Measurements from ENCODE around the gene CRACR2A.

DNA sequence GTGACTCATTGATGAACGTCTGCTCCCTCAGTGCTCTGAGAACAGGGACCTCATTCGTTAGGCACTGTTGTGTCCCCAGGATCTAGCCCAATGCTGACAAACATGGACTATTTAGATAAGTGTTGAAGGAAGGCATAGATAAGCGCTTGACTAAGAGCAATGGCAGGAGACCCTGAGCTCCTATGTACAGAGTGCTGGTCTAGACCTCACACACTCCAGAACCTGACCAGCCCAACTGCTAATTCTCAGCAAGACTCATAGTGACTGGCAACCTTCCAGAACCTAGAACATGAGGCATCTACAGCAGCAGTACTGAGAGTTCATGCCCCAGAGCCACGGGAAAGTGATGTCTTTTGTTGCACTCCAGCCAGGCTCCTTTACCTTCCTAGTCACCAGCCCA lies 69.2 kb downstream of the CRACR2A start:
- TF ChIP-seq SIN3A (IDR thresholded peaks at IDR 0.05; ENCODE audit: borderline replicate concordance, insufficient read depth, low read length), result no peak
- no peak for TF ChIP-seq POLR2AphosphoS5 (IDR thresholded peaks at IDR 0.05; ENCODE audit: low read depth, low read length)
- TF ChIP-seq, protein P1, sequence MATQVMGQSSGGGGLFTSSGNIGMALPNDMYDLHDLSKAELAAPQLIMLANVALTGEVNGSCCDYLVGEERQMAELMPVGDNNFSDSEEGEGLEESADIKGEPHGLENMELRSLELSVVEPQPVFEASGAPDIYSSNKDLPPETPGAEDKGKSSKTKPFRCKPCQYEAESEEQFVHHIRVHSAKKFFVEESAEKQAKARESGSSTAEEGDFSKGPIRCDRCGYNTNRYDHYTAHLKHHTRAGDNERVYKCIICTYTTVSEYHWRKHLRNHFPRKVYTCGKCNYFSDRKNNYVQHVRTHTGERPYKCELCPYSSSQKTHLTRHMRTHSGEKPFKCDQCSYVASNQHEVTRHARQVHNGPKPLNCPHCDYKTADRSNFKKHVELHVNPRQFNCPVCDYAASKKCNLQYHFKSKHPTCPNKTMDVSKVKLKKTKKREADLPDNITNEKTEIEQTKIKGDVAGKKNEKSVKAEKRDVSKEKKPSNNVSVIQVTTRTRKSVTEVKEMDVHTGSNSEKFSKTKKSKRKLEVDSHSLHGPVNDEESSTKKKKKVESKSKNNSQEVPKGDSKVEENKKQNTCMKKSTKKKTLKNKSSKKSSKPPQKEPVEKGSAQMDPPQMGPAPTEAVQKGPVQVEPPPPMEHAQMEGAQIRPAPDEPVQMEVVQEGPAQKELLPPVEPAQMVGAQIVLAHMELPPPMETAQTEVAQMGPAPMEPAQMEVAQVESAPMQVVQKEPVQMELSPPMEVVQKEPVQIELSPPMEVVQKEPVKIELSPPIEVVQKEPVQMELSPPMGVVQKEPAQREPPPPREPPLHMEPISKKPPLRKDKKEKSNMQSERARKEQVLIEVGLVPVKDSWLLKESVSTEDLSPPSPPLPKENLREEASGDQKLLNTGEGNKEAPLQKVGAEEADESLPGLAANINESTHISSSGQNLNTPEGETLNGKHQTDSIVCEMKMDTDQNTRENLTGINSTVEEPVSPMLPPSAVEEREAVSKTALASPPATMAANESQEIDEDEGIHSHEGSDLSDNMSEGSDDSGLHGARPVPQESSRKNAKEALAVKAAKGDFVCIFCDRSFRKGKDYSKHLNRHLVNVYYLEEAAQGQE (IDR thresholded peaks at IDR 0.05; ENCODE audit: insufficient read depth in 1 of 2, low read depth in 2 of 2, low read length in 2 of 2), result no peak
- no peak for TF ChIP-seq TAF1 (IDR thresholded peaks at IDR 0.05; ENCODE audit: borderline replicate concordance, insufficient read depth, low read length)
